K562 (cell line): ENCODE data around the gene FAM78B. TPM values are rescaled to one million over a fixed set of nuclear protein-coding genes. Genes with fewer than 3 reads are reported as not detected.

Experiments
- ATAC-seq: fragments of 200-7000 bp; cut with Tn5 transposase; 3 replicates; pipeline ENCODE4 v1.9.1; 2020; ENCODE audit warnings: moderate library complexity
- BruUV-seq: library from RNA; stranded (reverse); fragments of 400-500 nt; replicated peaks from 2 replicates; lab custom pipeline; 2021; lab: Mats Ljungman, UMichigan
- CTCF ChIA-PET: fragments of 300-600 bp; formaldehyde crosslinking; extraction: SDS; loops from one replicate; lab custom pipeline; 2021; ENCODE audit warnings: low intra/inter-chr PET ratio; lab: Yijun Ruan, JAX
- POLR2A ChIA-PET: fragments of 300-600, 350-650 bp; sonication (Branson Sonifier 250); formaldehyde crosslinking; extraction: SDS; loops from one replicate; lab custom pipeline; 2021; ENCODE audit warnings: antibody characterized with exemption, inconsistent platforms; lab: Yijun Ruan, JAX
- DNase-seq, 4 experiments: peaks; one replicate each; pipeline versions ENCODE4 v3.0.0 to v3.0.0-alpha.2; 2011 to 2018; ENCODE audit warnings: low spot score in 3 of 4, mixed read lengths in 3 of 4; ENCODE audit errors: extremely low read depth in 1 of 4
- FAIRE-seq: peaks from 2 replicates; lab custom pipeline; 2011; peaks lifted over from hg19 to GRCh38; lab: Jason Lieb, UNC
- H2AFZ ChIP-seq: 2 replicates; pipeline ENCODE4 v1.6.0; 2011; ENCODE audit warnings: low read depth, low read length, control low read depth, inconsistent platforms
- H3K27ac ChIP-seq: fragments of 200-600 bp; 3 replicates; pipeline ENCODE4 v1.8.0; 2011; ENCODE audit warnings: low read depth, mild to moderate bottlenecking, control low read depth, inconsistent platforms, low read length, moderate library complexity, mixed read lengths; ENCODE audit errors: extremely low read depth
- H3K27me3 ChIP-seq, 2 experiments: fragments of 300-600 bp in 1 of 2; 2 replicates in 1 of 2; 3 replicates in 1 of 2; pipeline versions ENCODE4 v1.6.0 to v1.8.0; 2011; ENCODE audit warnings: inconsistent platforms in 2 of 2, low read length in 2 of 2, mild to moderate bottlenecking in 1 of 2, mixed read lengths in 1 of 2, moderate library complexity in 1 of 2; ENCODE audit not compliant: control insufficient read depth in 2 of 2, insufficient read depth in 2 of 2
- H3K36me3 ChIP-seq: fragments of 300-600 bp; 3 replicates; pipeline ENCODE4 v1.8.0; 2011; ENCODE audit warnings: mild to moderate bottlenecking, low read length, inconsistent platforms; ENCODE audit not compliant: control insufficient read depth, insufficient read depth
- H3K4me1 ChIP-seq, 2 experiments: fragments of 200-600 bp in 1 of 2; replicated peaks in 1 of 2; 2 replicates in 1 of 2; 3 replicates in 1 of 2; pipeline versions ENCODE4 v1.5.1 to v1.8.0; 2011; ENCODE audit warnings: inconsistent platforms in 2 of 2, low read length in 2 of 2, mild to moderate bottlenecking in 1 of 2, mixed read lengths in 1 of 2, moderate library complexity in 1 of 2; ENCODE audit not compliant: control insufficient read depth in 2 of 2, insufficient read depth in 2 of 2
- H3K4me2 ChIP-seq: 2 replicates; pipeline ENCODE4 v1.6.1; 2011; ENCODE audit warnings: low read length, control low read depth, inconsistent platforms, mixed read lengths; ENCODE audit not compliant: insufficient read depth
- H3K4me3 ChIP-seq: fragments of 200-600 bp; sonication (generic), shearing (Covaris generic); 2 replicates; pipeline ENCODE4 v1.5.1; 2016; ENCODE audit warnings: control low read depth, inconsistent platforms
- H3K79me2 ChIP-seq: fragments of 200-600 bp; 3 replicates; pipeline ENCODE4 v1.8.0; 2011; ENCODE audit warnings: low read length, inconsistent platforms; ENCODE audit not compliant: control insufficient read depth, insufficient read depth
- H3K9ac ChIP-seq, 2 experiments: 2 replicates each; pipeline versions ENCODE4 v1.6.0 to v1.6.1; 2011; ENCODE audit warnings: low read depth in 2 of 2, low read length in 2 of 2, control low read depth in 1 of 2, inconsistent platforms in 1 of 2, mild to moderate bottlenecking in 1 of 2, mixed read lengths in 1 of 2; ENCODE audit not compliant: insufficient read depth in 1 of 2
- H3K9me1 ChIP-seq: one replicate; pipeline ENCODE4 v1.6.0; 2011; ENCODE audit warnings: inconsistent platforms, mild to moderate bottlenecking, low read length, moderate library complexity; ENCODE audit not compliant: control insufficient read depth, insufficient read depth
- H3K9me3 ChIP-seq: replicated peaks from 2 replicates; pipeline ENCODE4 v1.5.1; 2011; ENCODE audit warnings: low read depth, low read length, inconsistent platforms; ENCODE audit not compliant: control insufficient read depth, insufficient read depth
- H4K20me1 ChIP-seq: replicated peaks from 2 replicates; pipeline ENCODE4 v1.6.1; 2011; ENCODE audit warnings: low read length, inconsistent platforms, mixed read lengths; ENCODE audit not compliant: control insufficient read depth, insufficient read depth
- CC2D1A ChIP-seq: fragments of 450-650 bp; IDR thresholded peaks from 2 replicates; pipeline ENCODE4 v1.6.1; 2017; ENCODE audit warnings: mild to moderate bottlenecking
- FOXJ2 ChIP-seq: fragments of 200-800 bp; sonication (Bioruptor generic); IDR thresholded peaks from 2 replicates; pipeline ENCODE4 v1.6.1; 2016; ENCODE audit warnings: missing genetic modification characterization, missing compliant biosample characterization
- IRF1 ChIP-seq: sonication (generic); formaldehyde crosslinking; IDR thresholded peaks from 2 replicates; pipeline ENCODE4 v1.8.0; 2022; ENCODE audit warnings: missing genetic modification reagents, mild to moderate bottlenecking, borderline replicate concordance
- NCOA4 ChIP-seq: fragments of 450-650 bp; IDR thresholded peaks from 2 replicates; pipeline ENCODE4 v1.6.1; 2018; ENCODE audit warnings: mild to moderate bottlenecking; ENCODE audit not compliant: partially characterized antibody
- PCBP2 ChIP-seq: fragments of 200-400 bp; formaldehyde crosslinking; IDR thresholded peaks from 2 replicates; pipeline ENCODE4 v1.6.1; 2018; ENCODE audit warnings: low read length, low read depth, mild to moderate bottlenecking, moderate library complexity; ENCODE audit not compliant: poor library complexity, severe bottlenecking
- RAD51 ChIP-seq: fragments of 450-650 bp; IDR thresholded peaks from 2 replicates; pipeline ENCODE4 v1.7.1; 2016; ENCODE audit warnings: low read depth, mild to moderate bottlenecking, borderline replicate concordance
- SMARCE1 ChIP-seq: fragments of 450-650 bp; IDR thresholded peaks from 2 replicates; pipeline ENCODE4 v1.7.1; 2016; ENCODE audit warnings: mild to moderate bottlenecking
- XRCC4 ChIP-seq: IDR thresholded peaks from one replicate; pipeline ENCODE4 v1.6.1; 2011; ENCODE audit not compliant: insufficient read depth, insufficient read length; ENCODE audit errors: extremely low read depth
- ZNF277 ChIP-seq: fragments of 250-450 bp; sonication (Bioruptor Pico); IDR thresholded peaks from 2 replicates; pipeline ENCODE4 v1.8.0; 2022; ENCODE audit warnings: inconsistent platforms, mild to moderate bottlenecking, moderate library complexity, borderline replicate concordance
- ZNF445 ChIP-seq: fragments of 250-450 bp; sonication (Bioruptor Pico); IDR thresholded peaks from 2 replicates; pipeline ENCODE4 v1.4.0; 2020; ENCODE audit warnings: low read depth, mild to moderate bottlenecking, moderate library complexity
- ZNF785 ChIP-seq: fragments of 250-450 bp; sonication (Bioruptor Pico); IDR thresholded peaks from 2 replicates; pipeline ENCODE4 v1.4.0; 2020; ENCODE audit warnings: mild to moderate bottlenecking
- WGBS: fragments of 100-300 bp; shearing (Covaris generic); methylation state at CpG from one replicate; pipeline ENCODE4 v1.1.6; 2016; ENCODE audit warnings: low coverage, mixed read lengths; ENCODE audit not compliant: insufficient coverage; ENCODE audit errors: missing lambda C conversion rate; 5-methylcytosine and 5-hydroxymethylcytosine counted together
- in situ Hi-C: fragments of 300-500 bp; cut with MboI; formaldehyde crosslinking; loops from 4 replicates; pipeline ENCODE4 v1.15.0; 2018; ENCODE audit warnings: inconsistent platforms, mixed read lengths
- intact Hi-C: fragments of 100-400 bp; cut with micrococcal nuclease; formaldehyde crosslinking; loops from 2 replicates; pipeline ENCODE4 v1.14.2; 2022
- polyA plus RNA-seq, 8 experiments: library from polyadenylated mRNA; depleted of rRNA in 4 of 8; stranded (reverse) in 5 of 8; unstranded in 3 of 8; fragments of >200 nt; fragmentation: Nextera tagmentation in 2 of 8; fragmentation: Illumina TruSeq in 1 of 8; extraction: Ambion mirVana in 2 of 8; extraction: Trizol in 1 of 8; gene quantifications; 2 replicates each; pipeline versions ENCODE4 v1.2.1 to v1.2.3, GENCODE V29; 2011 to 2014; ENCODE audit warnings: inconsistent platforms in 1 of 8, missing spikeins in 1 of 8
- total RNA-seq, 7 experiments: library from RNA; depleted of rRNA in 6 of 7; stranded (reverse); fragments of >200 nt in 6 of 7; fragmentation: Illumina TruSeq in 2 of 7; extraction: Trizol in 2 of 7; gene quantifications; 2 replicates each; pipeline versions ENCODE4 v1.2.1 to v1.2.3, GENCODE V29; 2011 to 2021; ENCODE audit warnings: low replicate concordance in 1 of 7
- TF ChIP-seq, protein P1 (sequence below): sonication (generic); formaldehyde crosslinking; IDR thresholded peaks from 2 replicates; pipeline ENCODE4 v1.8.1; 2023; ENCODE audit warnings: mild to moderate bottlenecking, missing genetic modification reagents

The FAM78B gene
- total and polyA plus RNA-seq, 9 of the 15 experiments (the other 6 are each of a cell fraction or from before 2014, with no cell fraction given): 0.04 to 0.43 (median 0.29) TPM; not detected in 1

GRCh38 chr1:166127003-166127402 lies 39.8 kb downstream of the FAM78B start:
- intact Hi-C loops: no loop called here

More at GRCh38 chr1:166127003-166127402, 39.8 kb downstream of the FAM78B start:
- H3K9me1 ChIP-seq: no peaks in the 10 kb centered on the region
- no peaks in the 10 kb centered on the region for H3K9me3 ChIP-seq
- 0% methylated on average over 1 of the region's 1 CpG for WGBS
- no peak for FAIRE-seq
- in situ Hi-C loops: no loop called here
- POLR2A ChIA-PET: no interaction called here
- H2AFZ ChIP-seq: no peak overlapping the region
- ATAC-seq: no peak
- no peak for TF ChIP-seq FOXJ2 (tag)
- TF ChIP-seq NCOA4: no peak
- TF ChIP-seq SMARCE1: no peak
- no peak for TF ChIP-seq ZNF445 (CRISPR knock-in tag)
- TF ChIP-seq CC2D1A: no peak
- TF ChIP-seq ZNF277 (CRISPR knock-in tag): no peak
- TF ChIP-seq ZNF785 (CRISPR knock-in tag): no peak
- TF ChIP-seq XRCC4: no peak
- no peak for TF ChIP-seq RAD51
- no peak for TF ChIP-seq IRF1 (CRISPR knock-in tag)
- TF ChIP-seq, protein P1, sequence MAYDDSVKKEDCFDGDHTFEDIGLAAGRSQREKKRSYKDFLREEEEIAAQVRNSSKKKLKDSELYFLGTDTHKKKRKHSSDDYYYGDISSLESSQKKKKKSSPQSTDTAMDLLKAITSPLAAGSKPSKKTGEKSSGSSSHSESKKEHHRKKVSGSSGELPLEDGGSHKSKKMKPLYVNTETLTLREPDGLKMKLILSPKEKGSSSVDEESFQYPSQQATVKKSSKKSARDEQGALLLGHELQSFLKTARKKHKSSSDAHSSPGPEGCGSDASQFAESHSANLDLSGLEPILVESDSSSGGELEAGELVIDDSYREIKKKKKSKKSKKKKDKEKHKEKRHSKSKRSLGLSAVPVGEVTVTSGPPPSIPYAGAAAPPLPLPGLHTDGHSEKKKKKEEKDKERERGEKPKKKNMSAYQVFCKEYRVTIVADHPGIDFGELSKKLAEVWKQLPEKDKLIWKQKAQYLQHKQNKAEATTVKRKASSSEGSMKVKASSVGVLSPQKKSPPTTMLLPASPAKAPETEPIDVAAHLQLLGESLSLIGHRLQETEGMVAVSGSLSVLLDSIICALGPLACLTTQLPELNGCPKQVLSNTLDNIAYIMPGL (CRISPR knock-in tag): no peak
- no peak for TF ChIP-seq PCBP2
- TF ChIP-seq, all 486 proteins: peak for 0
- DNase-seq: no peak
- H3K79me2 ChIP-seq: no peaks in the 10 kb centered on the region
- no peaks in the 10 kb centered on the region for H4K20me1 ChIP-seq
- H3K27me3 ChIP-seq: no peaks in the 10 kb centered on the region
- no peak overlapping the region for H3K4me2 ChIP-seq
- H3K4me3 ChIP-seq: no peak overlapping the region
- H3K4me1 ChIP-seq: no peaks in the 10 kb centered on the region
- BruUV-seq: no TSS peak
- CTCF ChIA-PET: no interaction called here
- no peaks in the 10 kb centered on the region for H3K36me3 ChIP-seq
- H3K9ac ChIP-seq: no peak overlapping the region
- H3K27ac ChIP-seq: no peak overlapping the region
